Stimulated activated CD8-positive, alpha-beta memory T cell treated with anti-CD3 and anti-CD28 coated beads, Interleukin-12 subunit alpha, Interleukin-12 subunit beta, amount 100 ng/mL, for 24 hours (primary cell): ENCODE results near the gene FSTL1.

Experiments used
- DNase-seq: peaks from one replicate; pipeline ENCODE4 v3.0.0-alpha.2; 2020; ENCODE audit errors: extremely low read depth

FSTL1 gene, protein sequence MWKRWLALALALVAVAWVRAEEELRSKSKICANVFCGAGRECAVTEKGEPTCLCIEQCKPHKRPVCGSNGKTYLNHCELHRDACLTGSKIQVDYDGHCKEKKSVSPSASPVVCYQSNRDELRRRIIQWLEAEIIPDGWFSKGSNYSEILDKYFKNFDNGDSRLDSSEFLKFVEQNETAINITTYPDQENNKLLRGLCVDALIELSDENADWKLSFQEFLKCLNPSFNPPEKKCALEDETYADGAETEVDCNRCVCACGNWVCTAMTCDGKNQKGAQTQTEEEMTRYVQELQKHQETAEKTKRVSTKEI

DNA sequence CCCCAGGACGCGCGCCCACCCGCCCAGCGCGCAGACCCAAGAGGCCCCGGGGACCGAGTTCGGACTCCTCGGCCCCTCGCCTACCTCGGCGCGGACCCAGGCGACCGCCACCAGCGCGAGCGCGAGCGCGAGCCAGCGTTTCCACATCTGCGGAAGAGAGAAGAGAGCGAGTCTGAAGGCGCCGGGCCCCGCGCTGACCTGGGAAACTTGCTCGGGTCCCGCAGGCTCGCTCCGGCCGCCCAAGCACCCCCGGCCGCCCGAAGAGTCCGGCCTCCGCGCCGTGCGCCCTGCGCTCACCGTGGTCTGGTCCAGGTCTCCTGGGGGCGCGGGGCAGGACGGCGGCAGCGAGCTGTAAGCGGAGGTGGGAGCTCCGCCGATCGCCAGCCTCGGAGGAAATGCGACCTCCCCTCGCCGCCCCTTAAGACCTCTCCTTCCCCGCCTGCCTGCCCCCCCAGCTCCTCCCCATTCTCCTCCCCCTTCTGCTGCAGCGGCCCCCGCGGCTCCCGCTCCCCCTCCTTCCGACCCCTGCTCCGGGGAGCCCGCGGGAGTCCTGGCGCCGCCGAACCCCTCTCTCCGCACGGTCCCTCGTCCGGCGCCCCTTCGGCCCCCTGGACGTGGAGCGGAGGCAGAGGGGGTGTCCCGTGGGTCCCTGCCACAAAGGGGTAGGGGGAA, at the start of gene FSTL1:
FSTL1 (minus strand) TSS at position 393 of the 672 bp plus-strand sequence; CDS start at position 147, 246 bp downstream.
- no peak for DNase-seq

DNA sequence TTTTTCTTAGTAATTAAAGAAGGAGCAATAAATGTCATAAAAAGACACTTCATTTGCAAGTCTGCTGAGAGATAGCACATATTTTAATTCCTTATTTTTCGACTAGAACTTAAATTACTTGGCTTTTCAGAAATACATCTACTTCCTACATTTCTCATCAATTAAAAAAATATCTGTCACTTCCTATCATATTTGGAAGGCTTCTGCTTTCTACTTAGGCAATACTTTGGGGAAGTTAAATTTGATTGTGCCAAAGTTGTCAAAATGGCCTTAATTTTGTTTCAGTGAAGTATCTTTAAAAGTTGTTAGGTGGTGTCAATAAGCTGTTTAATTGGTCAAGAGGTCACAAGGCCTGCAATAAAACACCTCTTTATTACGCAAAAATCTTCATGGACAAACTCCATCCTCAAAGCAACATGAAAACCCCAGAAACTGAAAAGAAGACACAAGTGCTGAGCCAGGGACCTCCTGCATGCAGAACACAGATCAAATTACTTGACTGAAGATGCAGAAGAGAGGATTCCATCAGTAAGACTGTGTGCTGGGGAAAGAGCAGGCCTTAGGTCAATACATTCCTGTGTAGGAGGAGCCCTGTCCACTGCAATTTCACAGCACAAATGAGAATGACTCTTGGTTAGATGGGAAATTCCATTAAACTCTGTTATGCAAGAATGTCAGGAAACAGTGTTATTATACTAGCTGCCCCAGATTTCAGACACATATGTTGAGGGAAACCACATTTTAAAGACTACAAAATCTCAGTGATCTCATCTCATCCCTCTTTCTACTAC, 48.0 kb upstream of the FSTL1 start:
- no peak for DNase-seq

DNA sequence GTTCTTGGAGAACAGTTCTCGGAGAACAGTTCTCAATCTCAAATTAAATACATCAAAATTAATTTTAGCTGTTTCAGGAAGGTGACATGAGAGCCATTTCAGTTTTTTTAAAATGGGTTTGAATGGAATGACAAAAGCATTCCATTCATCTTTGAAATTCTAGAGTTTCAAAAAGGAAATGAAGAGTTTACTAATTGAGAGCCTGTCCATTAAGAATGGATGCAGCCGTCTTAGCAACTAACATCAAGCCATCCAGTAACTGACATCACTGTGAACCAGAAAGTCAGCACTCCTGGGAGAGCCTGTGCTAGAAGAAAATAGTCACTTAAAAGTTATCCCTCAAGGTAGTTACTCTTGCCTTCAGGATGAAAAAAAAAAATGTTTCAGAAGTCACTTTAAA, 47.0 kb upstream of the FSTL1 start:
- DNase-seq, result no peak

DNA sequence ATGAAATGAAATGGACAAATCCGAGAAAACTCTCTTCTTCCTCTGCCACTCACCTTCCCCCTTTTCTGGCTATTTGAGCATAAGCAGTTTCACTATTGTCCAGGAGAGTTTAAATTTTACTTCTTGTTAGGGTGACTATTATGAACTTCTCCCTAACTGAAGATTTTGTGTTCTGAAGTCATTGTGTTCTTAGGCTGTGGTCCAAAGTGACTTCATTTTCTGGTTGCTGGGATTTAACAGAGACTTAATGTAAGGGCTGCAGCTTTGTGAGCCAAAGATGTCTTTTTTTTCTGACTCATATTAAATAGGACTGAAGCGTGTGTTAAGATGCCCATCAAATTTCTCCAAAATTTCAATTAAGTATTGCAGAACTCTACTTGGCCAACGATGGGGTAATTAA, 46.5 kb upstream of the FSTL1 start:
- no peak for DNase-seq

DNA sequence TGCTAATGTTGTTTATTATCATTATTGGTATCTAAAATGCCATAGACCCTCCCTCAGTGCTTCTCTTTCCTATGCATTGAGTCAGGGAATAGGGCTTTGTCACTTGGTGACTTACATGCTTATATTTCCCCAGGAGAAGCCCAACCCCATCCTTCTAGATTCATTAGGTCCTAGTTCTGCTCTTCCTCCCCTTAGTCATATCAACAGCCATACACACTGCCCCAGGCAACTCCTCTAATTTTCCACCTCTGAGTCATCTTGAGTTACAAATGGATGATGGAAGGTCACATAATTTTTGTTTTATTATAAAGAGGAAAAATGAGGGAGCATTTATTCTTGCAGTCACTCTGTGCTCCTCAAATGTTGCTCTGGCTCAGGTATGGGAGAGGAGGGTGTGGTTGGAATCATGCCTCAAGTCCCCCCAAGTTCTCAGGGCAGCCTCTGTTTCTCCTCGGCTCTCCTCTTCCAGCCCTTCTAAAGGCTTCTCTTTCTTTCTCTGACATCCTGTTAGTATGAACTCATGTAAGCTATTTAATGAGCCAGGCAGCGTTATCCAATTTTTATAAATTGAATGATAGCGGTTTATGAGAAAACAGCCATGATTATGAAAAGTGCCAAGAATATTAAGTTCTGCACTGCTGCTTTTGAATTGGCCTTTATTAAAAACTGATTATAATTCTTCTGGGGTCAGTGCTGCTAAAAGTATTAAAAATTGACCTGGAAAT, 45.6 kb upstream of the FSTL1 start:
- no peak for DNase-seq

DNA sequence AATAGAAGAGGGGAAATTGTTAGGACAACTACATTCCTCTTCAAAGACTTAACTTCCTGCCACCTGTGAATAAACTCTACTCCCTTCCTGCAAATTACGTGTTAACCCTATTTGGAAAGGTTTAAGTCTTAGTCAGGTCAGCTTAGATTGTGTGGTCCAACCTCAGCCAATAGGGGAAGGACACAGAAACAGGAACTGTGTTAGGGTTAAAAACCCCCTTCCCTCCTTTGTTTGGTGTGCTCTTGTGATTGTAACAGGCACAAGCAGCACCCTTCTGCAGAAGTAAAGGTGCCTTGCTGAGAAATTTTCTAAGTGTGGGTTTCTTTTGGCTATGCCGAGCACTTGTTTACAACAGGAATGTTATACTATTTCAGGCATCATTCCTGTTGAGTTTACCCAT, 45.0 kb upstream of the FSTL1 start:
- DNase-seq, result no peak

DNA sequence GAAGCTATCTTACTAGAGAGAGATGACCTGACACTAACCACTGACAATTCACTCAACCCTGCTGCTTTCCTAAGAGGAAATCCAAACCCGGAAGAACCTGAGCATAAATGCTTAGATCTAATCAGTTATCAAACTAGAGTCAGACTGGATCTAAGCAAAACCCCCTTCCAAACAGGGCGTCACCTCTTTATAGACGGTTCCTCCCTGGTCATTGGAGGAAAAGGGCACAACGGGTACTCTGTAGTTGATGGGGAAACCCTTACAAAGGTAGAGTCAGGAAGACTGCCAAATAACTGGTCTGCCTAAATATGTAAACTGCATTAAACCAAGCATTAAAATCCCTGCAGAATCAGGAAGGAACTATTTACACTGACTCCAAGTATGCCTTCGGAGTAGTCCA, 41.3 kb upstream of the FSTL1 start:
- no peak for DNase-seq

DNA sequence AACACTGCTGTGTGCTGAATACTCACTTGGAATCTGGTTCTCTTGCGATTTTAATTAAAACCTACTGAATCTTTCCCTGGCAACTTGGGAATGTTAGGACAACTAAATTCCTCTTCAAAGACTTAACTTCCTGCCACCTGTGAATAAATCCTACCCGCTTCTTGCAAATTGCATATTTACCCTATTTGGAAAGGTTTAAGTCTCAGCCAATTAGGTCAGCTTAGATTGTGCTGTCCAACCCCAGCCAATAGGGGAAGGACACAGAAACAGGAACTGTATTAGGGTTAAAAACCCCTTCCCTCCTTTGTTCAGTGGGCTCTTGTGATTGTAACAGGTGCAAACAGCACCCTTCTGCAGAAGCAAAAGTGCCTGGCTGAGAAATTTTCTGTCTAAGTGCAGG, 38.6 kb upstream of the FSTL1 start:
- no peak for DNase-seq

DNA sequence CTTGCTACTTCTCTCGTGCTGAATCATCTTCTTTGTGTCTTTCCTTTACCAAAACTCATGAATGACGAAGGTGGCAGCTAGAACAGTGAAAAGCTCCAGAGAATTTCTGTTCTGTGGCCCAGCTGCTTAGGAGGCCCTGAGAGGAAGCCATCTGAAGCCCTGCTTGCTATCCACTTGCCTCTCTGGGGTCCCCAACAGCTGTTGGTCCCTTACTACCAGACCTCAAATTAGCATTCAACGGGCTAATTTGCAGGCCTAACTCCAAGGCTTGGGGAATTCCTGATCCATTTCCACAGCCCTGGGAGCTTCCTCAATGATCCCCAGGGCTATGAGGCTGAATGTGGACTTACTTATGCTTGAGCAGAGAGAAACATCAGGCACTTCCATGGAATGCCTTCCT, 37.5 kb upstream of the FSTL1 start:
- no peak for DNase-seq

DNA sequence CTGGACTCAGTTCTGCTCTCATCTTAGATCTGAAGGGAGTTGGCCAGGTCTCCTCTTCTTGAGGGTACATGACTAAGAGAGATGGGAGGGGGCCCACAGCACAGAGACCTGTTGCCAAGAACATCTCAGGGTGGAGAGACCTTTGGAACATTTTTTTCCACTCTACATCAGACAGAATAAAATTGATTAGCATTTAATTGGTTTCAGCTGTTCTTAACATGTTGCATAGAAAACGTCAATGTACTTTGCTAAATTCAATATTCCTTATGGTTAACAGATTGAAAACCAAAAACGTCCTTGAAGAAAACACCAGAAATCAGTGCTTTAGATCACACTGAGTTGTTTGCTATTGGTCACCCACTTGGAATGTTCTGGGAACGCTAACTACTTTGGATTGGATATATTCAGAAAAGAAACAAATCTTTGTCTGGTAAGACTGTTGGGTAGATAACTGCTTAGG, 36.4 kb upstream of the FSTL1 start:
- DNase-seq, result no peak

DNA sequence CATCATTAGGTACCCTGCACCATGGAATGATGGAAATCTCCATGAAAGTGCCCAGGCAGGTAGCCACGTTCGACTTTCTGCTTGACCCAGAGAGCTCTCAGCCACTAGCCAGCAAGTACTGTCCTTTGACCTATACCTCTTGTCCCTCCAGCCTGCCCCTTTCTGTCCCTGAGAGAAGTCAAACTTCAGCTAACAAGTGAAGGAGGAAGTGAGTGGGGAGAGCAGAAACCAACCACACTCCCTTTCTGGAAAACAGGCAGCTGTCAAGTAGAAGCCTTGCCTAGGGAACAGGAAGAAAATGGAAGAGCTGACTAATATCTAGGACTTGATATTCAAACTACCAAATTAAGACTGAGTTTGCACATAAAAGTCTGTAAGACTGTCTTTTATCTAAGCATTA, 30.3 kb upstream of the FSTL1 start:
- DNase-seq, result no peak

DNA sequence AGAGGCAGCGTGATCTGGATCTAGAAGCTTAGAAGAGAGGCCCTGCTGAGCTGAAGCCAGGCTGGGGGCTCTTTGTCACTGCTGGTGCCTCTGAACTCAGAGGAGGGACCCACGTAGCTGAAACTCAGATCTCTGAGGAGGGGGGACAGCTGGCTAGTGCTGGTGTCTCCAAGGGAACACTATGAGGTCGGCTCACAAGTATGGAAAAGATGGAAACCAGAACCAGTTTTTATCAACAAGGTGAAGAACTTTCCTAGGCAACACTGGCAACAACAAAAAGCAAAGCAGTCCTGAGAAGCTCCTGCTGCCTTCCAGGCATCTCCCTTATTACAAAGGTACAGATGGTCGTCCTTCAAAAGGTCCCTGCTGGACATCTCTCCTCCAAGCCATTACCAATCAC, 27.0 kb upstream of the FSTL1 start:
- DNase-seq, result no peak

DNA sequence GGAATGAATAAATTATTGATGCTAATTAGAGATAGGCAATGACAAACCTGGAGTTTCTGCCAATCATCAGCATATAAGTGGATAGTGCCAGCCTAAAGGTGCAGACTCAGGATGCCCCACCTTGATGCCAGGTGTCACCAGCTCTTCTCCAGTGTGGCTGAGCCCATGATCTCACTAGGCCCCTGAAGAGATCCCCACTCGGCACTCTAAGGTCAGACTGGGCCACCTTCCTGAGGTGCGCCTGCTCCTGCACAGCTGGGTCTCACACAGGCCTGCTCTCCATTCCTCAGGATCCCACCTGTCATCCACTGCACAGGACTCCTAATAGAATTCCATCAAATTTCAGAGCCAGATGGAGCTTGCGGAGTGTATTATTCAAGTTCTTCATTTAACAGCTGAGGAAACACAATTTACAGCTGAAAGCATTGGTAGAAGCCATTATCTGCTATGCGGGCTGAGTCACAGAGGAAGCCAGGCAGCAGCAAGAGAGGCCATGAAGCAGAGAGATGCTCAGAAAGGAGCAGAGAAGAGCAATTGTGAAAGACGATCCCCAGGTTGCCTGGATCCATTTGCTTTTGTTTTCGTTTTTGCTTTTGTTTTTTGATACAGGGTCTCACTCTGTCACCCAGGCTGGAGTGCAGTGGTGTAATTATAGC, 25.1 kb upstream of the FSTL1 start:
- no peak for DNase-seq

DNA sequence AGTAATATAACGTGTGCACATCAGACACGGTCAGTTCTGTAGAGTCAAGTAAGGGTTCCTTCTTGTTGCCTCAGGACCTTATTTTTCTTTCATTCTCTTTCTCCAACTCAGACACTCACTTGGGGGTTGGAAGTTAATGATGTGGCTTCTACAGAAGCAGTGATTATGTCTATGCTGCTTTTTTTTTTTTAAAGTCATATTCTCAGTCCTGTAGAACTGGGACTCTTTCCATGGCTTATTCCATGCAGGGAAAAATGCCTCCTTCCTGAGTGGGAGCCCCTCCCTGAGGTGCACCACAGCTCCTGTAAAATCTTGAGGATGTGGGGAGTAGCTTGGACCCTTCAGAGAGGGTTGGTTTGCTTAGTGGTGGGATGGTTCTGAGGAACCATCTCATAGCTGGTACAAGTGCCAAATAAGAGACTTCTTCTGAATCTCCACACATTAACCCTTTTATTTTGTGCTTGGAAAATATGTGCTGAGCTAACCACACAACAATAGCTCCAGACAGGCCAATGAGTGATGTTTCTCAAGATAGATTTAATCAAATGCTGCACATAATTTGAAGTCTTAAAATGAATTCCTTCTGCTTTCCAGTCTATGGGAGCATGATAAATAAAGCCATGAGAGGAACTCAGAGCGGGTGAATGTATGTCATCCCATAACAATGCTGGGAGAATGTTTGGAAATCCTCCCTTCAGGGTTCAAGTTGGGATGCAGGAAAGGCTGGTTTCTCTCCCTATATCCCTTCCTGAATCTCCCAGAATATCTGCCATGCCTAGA, 23.3 kb upstream of the FSTL1 start:
- DNase-seq, result no peak

DNA sequence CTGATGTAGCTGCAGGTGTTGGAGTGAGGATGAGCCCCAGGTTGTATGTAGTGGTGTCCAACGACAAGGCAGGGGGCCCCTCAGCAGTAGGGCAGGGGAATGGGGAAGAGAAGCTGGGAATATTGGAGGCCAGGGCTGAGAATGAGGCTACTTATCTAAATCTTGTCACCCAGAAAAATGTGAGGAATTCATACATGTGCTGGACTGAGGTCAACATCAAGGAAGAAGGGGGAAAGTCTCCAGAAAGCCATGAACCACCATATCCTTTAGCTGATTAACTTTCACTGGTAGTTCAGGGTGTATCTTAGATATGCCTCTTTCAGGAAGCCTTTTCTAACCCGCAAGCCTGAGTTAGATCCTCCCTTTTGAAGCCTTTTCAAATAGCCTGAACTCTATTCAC, 22.6 kb upstream of the FSTL1 start:
- no peak for DNase-seq

DNA sequence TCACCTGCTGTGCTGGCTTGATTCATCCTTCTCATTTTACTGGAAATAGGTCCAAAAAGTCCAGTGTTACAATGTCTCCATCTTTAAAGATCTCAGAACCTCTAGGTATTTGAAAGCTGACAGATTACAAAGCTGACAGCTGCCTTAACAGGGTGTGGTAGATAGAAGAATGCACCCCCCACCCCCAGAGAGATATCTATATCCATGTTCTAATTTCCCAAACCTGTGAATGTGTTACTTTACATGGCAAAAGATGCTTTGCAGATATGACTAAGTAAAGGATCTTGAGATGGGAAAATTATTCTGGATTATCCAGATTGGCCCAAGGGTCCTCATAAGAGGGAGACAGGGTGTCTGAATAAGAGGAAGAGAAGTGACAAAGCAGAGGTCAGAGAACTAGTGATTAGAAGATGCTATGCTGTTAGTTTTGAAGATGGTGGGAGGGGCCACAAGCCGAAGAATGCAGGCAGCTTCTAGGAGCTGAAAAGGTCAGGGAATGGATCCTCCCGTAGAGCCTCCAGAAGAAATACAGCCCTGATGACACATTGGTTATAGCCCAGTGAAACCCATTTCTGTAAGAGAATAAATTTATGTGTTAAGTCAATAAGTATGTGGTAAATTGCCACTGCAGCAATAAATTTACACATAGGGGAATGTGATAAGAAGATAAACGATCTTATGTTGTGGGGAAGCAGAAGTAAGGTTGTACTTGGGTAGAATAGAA, 21.5 kb upstream of the FSTL1 start:
- DNase-seq, result no peak

DNA sequence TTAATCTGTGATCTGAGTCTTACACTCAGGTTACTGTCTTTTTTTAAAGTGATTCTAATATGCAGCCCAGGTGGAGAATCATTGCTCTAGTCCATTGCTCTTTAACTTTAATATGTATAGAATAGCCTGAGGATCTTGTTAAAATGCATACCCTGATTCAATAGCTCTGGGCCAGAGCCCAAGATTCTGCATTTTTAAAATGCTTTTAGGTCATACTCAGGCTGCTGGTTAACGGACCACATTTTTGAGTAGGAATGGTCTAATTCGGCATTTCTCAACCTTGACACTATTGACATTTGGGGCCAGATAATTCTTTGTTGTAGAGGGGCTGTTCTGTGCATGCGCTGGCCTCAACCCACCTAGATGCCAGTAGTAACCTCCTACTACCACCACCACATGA, 20.9 kb upstream of the FSTL1 start:
- DNase-seq, result no peak

DNA sequence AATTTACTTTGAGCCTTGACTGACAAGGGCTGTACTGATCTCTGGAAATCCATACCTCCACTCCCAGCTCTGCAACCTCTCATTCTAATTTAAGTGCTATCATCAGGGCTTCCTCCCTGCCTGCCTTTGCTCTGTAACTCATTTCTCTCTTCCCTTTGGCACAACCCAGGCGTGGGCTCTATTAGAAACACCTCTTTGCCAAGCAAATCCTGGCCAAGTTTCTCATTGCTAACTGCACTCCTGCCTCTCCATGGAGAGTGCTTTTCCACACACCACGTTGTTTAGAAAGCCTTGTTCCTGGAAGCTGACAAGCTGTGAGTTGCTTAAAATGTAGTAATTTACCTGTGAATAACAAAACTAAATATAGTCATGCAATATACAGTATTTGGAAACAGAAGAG, 20.1 kb upstream of the FSTL1 start:
- DNase-seq, result no peak

DNA sequence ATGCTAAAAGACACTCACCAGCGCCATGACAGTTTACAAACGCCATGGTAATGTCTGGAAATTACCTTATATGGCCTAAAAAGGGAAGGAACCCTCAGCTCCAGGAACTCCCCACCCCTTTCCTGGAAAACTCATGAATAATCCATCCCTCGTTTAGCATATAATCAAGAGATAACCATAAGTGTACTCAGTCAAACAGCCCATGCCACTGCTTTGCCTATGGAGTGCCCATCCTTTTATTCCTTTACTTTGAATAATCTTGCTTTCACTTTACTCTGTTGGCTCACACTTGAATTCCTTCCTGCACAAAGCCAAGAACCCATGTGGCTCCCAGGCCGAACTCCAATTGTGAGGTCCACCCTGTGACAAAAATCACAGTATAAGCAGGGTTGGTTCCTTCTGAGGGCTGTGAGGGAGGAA, 19.1 kb upstream of the FSTL1 start:
- no peak for DNase-seq

DNA sequence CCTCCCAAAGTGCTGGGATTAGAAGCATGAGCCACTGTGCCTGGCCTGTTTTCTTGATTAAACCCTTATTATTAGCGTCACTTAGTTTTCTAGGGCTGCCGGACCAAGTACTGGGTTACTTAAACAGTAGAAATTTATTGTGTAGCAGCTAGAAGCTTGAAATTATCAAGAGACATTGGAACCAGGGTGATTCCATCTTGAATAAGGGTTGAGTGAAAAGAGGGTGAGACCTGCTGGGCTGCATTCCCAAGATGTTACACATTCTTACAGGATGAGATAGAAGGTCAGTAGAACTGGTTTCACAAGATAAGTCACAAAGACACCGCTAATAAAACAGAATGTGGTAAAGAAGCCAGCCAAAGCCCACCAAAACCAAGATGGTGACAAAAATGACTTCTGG, 18.6 kb upstream of the FSTL1 start:
- no peak for DNase-seq
